Epidermal melanocyte (primary cell): Measurements from ENCODE around the gene CALHM2.
"Not testable (repeated sequence)": the region's sequence is repeated elsewhere in the genome, so short reads cannot be mapped to it uniquely, and the experiment has no call there.

ENCODE experiments used
- DNase-seq: peaks from one replicate; pipeline ENCODE4 v3.0.0; 2011; ENCODE audit warnings: low spot score; ENCODE audit not compliant: insufficient read length

Gene CALHM2

DNA sequence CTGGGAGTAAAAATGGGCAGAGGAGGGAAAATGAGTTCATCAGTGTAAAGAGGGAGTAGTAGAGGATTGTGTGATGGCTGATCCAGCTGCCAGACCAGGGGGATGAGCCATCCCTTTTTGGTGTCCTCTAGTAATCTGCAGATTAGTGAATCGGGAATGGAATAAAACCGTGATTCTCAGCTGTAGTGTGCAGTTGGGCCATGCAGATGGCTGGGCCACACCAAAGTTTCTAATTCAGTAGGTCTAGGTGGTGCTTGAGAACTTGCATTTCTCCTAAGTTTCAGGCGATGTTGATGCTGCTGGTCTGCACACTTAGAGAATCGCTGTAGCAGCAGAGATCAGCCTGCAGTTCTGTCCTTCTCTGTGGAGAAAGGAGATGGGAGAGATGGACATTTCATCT lies 33.1 kb downstream of the CALHM2 start:
- no peak for DNase-seq

DNA sequence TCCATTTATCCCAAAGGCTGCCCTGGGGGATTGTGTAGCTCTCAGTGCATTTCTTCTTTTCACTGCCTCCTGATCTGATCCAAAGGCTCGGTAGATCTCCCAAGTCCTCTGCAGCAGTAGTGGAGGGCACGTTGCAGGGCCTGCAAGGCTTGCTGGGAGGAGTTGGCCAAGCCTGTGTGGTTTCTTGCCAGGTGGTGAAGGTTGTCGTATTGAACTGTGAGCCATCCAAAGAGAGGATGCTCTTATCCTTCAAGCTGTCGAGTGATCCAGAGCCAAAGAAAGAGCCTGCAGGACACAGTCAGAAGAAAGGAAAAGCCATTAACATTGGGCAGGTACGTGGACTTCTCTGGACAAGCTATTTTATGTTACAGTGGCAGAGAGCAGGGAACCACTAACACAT lies 34.6 kb downstream of the CALHM2 start:
- DNase-seq = no peak

DNA sequence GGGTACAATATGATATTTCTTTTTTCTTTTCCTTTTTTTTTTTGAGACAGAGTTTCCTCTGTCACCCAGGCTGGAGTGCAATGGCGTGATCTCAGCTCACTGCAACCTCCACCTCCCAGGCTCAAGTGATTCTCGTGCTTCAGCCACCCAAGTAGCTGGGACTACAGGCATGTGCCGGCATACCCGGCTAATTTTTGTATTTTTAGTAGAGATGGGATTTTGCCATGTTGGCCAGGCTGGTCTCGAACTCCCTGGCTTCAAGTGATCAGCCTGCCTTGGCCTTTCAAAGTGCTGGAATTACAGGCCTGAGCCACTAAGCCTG lies 35.1 kb downstream of the CALHM2 start:
- not testable (repeated sequence) for DNase-seq

DNA sequence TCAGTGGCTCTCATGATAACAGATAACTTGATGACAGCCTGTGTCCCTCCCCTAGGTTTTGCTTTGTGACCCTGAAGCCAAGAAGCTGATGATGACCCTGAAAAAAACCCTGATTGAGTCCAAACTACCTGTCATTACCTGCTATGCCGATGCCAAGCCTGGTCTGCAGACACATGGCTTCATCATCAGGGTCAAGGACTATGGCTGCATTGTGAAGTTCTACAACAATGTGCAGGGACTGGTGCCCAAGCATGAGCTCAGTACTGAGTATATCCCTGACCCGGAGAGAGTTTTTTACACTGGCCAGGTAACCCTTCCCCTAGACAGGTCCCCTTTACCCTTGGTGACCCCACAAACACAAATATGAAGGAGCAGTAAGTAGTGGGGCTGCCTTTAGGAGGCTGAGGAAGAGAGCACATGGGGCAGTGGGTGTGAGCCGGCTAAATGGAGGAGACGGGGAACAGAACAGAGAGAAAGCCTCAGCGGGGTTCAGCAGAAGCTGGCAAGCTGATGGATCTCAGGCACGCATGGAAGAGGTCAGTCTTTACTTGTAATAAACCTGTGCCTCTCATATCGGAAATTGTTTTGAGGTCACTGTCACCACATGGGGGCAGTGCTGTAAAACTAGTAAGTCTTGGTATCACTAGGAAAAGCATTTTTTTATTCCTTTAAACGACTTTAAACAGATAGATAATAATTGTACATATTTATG lies 35.6 kb downstream of the CALHM2 start:
- DNase-seq = peak; percentile 50

DNA sequence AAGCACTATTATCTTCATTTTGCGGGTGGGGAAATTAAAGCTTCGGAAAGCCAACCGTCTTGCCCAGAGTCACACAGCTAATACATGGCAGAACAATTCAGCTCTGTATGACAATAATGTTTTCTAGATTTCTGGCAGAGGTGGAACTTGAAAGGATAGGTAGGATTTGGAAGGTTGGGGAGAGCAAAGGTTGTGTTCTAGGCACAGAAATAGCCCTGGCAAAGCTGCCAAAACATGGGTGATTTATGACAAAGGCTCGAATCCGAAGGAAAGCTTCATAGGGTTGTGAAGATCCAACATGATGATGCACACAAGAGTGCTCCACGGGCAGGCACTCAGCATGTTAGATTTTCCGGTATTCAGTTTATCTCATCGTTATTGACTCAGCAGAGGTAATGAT lies 36.6 kb downstream of the CALHM2 start:
- no peak for DNase-seq

DNA sequence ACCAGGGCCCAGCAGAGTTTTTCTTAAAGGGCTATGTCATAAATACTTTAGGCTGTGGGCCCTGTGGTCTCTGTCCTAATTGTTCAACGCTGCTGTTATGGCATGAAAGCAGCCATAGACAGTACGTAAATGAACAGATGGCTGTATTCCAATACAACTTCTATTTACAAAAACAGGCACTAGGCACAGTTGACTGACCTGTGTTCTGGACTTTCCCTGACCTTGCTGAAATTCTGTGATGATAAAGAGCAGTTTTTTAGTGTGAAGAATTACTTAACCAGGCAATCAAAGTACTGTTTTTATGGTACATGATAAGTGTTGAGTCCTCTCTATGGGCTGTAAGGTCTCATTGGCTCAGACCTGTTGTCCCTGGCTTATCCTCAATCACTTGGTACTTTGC lies 38.6 kb downstream of the CALHM2 start:
- no peak for DNase-seq

DNA sequence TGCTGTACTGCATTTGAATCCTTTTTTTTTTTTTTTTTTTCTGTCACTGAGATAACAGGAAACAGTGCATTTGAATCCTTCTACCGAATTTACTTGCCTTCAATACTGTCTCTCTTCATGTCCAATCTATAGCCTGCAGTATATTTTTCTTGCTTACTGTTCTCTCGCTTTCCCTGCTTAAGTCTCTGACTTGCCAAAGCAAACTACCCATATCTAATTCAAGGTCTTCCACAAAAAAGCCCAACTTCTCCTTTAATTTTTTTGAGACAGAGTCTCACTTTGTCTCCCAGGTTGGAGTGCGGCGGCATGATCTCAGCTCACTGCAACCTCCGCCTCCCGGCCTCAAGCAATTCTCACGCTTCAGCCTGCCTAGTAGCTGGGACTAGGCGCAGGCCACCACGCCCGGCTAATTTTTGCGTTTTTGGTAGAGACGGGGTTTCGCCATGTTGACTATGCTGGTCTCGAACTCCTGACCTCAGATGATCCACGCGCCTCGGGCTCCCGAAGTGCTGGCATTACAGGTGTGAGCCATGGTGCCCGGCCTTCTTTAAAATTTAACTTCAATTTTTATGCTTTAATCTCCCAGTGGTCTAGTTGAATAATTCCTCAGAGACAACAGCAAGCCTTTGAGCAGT lies 54.9 kb downstream of the CALHM2 start:
- DNase-seq = no peak

DNA sequence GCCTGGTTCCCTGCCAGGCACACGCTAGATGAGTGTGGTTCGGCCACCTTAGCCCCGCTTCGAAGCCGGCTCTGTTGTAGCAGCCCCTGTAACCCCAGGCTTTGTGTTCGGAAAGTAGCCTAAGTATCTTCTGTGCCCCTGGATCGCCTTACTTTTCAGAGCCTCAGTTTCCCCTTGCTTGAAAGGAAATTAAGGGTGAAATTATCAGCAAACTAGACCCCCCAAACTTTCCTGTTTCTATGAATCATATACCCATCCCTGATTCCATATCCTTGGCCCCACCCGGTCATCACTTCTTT lies 55.4 kb downstream of the CALHM2 start:
- no peak for DNase-seq
